Amygdala (tissue), 56 donors: ENCODE data around the gene ATXN1.

Source experiments
- DNase-seq, 56 donors: peaks; one replicate each; lab custom pipeline; 2025; lab: John Stamatoyannopoulos, UW

The ATXN1 gene

DNA sequence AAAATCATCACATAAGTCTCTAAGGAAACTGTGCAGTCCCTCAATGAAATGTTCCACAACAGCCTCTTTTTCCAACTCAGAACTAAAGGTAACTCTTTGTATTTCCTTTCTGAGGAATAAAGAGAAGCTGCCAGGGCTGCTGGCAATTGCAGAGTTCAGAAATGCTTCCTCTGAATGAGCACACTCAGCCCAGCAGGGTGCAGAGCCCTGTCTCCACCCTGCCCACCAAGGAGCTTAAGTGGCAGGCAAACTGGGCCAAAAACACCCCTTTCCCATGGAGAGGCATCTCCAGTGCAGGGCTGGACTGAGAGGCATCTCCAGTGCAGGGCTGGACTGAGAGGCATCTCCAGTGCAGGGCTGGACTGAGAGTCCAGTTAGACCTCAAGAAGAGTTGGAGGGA is 267.5 kb downstream of the ATXN1 start:
- DNase-seq = no peak

DNA sequence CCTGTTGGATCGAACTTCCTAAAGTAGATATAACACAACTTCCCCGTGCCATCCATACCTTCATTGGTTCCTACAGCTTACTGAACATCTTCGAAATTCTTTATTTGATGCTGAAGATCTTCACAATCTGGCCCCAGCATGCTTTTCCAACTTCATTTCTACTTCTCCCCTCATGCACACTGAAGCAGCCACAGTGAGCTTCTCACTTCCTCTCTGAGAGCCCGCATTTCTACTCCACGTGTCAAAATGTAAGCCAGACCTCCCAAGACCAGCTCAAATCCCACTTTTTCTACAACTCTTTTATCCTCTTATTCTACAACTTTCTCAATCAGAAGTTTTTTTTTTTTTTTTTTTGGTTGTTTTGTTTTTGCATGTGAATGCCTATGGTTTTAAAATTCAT is 268.1 kb downstream of the ATXN1 start:
- no peak for DNase-seq

DNA sequence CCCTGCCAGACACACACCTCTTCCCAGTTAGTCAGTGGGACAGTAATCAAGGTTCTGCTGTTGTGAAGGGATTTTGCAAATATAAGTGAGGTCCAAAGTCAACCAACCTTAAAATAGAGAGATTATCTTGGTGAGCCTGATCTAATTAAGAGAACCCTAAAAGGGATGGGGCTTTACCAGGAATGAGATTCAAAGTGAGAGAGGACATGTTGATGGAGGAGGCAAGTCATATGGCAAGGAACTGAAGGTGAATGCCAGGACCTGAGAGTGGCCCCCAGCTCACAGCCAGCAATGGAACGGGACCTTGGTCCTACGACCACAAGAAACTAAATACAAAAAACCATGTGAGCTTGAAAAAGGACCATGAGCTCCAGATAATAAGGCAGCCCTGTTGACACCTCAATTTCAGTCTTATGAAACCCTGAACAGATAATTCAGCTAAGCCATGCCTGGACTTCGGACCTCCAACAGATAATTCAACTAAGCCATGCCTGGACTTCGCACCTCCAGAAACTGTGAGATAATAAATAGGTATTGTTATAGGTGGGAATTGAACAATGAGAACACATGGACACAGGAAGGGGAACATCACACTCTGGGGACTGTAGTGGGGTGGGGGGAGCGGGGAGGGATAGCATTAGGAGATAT is 269.5 kb downstream of the ATXN1 start:
- DNase-seq = no peak

DNA sequence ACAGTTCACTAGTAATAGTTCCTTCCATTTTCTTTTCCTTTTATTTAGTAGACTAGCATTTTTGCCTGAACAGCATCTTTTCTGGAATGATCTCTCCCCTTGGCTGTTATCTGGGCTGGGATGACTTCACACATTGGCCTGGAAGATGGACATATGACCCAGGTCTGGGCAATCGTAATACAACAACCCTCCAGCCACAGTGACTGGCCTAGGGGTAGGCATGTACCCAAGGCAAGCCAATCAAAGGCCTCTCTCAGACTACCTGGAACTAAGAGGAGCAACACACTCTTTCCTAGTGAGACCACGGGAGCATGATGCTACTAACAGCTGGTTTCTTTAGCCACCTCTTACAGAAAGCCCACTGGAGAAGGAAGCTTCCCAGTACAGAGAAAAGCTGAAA is 270.6 kb downstream of the ATXN1 start:
- DNase-seq = no peak

DNA sequence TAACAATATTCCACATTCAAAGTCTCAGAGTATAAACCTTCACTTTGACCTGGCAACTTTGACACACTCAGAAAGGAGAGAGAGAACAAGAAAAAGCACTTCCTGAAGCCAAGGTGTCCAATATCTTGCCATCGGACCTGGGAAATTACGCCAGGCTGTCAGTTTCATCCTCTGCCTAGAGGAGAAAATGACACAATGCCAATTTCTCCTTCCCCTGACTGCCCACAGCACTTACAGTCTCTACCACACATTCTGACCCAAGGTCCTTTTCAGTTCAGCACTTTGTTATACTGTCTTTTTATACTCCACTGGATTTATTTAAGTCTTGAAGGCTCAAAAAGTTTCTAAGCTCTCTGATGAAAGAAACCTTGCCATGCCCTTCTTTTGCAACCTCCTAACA is 272.4 kb downstream of the ATXN1 start:
- no peak for DNase-seq

DNA sequence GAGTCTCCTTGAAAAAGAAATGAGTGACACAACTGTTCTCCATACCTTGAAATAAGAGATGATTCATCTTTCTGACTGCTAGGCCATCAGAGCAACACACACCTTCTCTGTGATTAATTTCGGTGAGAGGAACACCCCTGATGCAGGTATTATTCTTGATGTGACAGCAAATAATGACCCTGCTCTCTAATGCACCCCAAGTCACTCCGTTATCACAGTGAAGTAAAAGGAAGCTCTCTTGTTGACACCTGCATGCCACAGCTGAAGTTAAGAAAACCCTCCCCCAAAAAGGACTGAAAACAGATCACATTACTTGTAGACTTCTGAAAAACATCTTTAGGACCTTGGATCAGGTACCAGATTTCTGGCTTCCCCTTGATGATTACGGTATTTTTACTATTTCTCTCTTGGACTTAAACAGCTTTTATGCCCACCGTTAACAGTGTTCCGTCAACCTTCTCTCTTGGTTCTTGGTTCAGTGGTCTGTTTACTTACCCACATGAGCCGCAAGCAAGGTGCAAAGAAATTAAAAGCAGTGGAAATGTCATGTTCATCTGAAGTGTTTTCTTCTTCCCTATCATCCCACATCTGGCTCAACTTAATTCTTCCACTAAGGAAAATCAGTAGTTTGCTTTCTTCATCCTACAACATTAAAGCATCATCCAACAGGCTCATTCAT is 273.1 kb downstream of the ATXN1 start:
- no peak for DNase-seq

DNA sequence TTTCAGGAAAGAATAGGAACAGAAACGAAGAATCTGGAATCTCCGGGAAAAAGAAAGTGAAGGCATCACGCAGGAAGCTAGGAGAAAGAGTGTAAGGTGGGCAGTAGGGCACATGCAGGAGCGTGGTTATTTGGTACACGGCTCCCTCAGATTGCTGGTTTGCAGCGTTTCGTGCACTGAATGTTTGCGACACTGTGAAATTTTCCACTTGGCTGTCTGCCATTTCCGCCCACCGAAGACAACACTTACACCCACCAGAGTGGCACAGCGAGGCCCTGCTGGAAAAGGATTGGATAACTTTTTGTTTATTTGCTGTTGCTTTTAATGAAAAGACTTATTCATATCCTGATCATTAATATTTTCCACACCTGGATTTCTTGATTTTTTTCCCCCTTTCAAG is 274.6 kb downstream of the ATXN1 start:
- DNase-seq = peak in 19 of 56 donors; percentile 1 to 59 (median 16)

DNA sequence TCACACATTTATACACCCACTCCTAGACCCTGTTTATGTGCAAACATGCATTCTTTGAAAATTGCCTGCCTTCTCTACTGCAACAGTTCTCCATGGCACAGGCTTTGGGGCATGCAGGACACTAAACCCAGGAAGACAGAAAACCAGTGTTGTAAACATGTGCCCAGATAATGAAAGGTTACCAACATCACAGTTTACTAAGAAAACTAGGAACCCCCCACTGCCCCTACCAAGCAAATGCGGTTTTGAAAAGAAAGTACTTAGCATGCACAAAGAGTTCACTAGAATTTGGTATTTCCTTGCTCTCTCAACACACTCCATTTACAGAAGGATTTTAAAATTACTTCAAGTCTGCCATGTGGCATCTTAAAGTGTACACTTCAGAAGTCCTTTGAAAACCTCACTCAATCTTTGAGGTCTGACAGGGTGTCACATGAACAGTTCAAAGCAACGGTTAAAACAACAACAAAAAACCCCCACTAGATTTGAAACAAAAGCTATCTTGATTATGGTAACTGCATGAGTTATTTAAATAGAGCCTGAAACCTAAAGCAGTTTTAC is 277.9 kb downstream of the ATXN1 start:
- DNase-seq = no peak

DNA sequence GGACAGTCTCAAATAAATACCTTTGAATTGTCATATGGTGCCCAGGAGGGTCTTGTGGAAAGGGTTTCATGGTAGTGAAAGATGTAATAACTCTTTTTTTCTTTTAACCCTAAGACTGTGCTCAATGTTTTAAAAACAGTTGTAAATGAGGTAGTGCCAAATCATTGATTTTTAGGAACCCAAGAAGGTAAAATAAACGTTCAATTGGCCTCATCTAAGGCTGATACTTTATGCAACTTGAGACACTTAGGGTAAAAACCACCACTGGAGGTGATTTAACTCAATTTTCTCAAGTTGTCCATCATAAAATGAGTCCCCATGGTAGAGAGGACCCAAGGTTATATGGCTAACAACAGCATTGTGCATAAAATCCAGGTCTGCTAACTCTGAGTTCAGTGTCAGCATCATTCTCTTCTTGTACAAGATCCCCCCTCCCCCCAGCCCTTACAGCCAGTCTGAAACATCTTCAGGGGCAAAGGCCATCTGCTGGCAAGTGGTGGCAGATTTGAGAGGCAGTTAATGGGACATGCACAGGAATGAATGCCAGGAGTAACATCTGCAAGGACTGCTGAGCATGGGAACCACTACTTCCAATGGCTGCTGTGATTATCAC is 278.5 kb downstream of the ATXN1 start:
- DNase-seq = no peak

DNA sequence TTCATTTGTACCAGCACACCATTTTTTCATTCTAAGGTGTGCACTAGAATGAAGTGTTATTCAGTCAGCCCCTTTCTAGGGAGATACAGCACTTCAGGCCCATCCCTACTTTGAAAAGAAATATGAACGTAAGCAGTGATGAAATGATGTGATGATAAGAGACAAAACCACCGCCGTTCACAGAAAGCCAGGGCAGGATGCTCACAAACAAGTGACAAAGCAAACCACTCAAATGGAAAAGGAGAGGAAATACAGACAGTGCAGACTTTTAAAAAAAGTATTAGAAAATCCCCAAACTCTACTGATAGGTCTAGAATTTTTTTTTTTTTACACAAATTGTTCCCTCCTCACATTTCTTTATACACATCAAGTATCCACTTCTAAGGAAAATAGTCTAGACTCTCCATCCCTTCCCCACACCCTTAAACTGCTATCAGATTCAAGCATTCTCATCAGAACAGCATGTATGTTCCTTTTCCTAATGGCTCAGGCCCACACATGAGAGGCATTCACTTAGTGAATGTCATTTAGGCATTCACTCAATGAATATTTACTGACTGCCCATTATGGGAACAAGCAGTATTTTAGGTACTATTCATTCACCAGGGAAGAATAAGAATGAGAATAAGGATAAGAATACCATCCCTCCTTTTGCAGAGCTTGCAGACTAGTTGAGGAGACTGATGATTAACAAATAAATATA is 279.4 kb downstream of the ATXN1 start:
- DNase-seq = no peak

DNA sequence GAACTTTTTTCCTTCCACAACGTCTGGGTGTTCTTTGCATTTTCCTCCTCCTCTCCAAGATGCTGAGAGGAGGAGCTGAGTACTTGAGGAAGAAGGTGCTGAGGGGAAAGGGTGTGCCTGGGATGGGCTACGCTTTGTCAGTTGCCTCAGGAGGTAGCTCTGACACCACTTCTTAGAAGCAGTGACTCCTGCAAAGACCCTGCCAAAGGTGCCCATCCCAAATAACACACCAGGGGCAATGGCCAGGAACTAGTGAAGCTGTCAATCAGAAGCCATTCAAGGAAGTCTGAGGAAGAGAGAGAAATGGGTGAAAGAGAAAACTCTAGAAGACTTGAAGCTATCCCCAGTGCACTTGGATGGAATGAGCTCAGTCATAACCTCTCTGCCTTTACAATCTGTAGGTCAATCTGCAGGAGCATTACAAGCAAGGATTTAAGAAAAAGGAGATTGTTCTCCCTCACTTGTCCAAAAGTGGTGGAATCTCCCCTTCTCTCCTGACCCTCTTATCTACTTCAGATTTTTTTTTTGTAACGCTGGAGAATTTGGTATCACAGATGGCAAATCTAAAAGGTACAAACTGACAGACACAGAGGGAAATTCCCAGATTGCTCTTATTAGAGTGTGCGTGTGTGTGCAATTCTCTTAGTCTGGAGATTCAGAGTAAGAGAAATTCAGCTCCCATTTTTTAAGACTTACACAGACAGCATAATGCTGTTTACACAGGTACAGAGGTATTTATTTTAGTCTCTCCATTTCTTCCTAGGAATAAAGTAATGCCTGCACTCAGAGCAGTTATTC is 280.3 kb downstream of the ATXN1 start:
- DNase-seq = no peak

DNA sequence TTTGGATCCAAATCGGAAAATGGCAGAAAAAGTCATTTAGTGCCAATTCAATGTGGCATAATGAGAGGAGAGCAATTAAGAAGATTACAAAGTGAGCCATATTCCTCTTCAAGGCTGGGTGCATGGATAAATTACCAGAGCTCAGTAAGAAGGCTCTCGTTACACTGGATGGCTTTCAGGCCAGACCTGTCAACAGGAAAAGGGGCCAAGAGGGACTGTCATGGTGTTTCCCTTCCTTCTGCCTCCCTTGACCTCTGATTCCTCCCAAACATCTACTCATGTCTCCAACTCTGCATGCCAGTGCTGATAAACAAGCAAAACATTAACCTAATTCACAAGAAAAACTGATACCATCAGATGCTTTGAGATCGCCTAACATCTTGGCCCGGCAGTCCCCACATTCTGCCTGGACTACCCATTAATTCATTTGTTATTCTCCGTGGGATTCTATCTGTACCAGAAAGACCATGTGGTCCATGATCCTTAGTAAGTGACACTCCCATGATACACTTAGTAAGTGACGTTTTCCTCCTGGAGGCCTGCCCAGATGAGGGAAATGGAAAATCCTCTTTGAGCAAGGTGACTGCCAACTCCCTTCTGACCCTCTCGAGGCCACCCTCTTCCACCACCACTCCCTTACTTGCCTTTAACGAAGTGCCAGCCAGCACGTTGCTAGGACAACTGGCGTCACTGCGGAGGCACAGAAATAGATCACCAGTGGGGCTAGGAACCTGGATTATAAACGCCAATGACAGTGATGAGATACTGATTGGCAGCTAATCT is 283.7 kb downstream of the ATXN1 start:
- DNase-seq = peak in 1 of 56 donors; percentile 5

DNA sequence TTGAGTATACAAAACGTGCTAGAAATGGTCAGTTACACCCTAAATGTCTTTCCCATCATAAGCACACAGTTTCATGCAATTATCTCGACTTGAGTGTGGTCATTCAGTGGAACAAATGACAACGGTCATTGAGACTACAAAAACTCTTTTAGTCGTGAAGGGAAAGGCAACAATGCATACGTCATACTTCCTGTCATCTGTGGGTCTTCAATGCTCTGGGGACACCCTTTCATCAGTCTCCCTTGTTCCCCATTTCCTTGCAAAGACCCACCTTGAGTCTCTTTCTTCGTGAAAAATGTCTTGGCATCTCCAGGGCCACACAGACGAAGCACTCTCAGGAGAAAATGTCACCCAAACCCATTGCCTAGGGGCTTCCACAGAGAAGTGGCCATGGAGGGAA is 284.4 kb downstream of the ATXN1 start:
- no peak for DNase-seq

DNA sequence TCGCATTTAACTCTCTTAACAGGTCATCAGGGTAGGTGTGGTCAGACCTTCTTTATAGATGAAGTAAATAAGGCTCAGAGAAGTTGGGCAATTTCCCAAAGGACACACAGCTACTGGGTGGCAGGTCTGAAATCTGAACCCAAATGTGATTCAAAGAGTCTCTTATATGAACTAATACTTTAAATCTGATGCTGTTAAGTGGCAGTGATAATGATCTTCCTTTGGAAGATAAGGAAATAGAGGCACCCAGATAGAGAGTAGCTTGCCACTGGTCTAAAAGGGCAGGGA is 285.8 kb downstream of the ATXN1 start:
- DNase-seq = no peak

DNA sequence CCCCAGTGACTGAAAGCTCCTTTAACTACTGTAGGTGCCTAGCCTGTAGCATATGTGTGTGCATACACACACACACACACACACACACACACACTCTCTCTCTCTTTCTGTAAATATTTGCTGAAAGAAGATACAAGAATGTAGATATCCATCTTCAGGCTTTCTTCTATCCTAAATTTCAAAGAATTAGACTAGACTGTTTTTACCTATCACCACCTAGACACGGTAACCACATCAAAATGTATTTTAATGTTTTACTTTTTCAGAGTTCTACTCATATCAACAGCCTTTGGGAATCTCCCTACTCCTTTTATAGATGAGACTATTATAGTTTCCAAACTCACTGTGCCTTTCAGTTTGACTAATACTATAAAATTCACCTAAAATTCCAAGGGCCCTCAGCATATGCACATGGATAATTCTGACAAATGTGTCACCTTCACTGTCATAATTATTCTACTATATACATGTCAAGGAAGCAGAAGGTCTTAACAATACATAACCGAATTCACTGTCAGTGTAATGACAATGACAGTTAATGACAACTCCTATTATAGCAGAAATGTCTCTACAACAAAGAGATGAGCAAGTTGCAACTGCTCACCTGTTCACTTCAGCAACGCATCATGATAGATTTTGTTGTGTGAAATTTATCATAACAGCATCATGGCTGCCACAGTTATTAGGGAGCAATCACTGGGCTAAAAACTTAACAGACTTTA is 286.3 kb downstream of the ATXN1 start:
- DNase-seq = no peak

DNA sequence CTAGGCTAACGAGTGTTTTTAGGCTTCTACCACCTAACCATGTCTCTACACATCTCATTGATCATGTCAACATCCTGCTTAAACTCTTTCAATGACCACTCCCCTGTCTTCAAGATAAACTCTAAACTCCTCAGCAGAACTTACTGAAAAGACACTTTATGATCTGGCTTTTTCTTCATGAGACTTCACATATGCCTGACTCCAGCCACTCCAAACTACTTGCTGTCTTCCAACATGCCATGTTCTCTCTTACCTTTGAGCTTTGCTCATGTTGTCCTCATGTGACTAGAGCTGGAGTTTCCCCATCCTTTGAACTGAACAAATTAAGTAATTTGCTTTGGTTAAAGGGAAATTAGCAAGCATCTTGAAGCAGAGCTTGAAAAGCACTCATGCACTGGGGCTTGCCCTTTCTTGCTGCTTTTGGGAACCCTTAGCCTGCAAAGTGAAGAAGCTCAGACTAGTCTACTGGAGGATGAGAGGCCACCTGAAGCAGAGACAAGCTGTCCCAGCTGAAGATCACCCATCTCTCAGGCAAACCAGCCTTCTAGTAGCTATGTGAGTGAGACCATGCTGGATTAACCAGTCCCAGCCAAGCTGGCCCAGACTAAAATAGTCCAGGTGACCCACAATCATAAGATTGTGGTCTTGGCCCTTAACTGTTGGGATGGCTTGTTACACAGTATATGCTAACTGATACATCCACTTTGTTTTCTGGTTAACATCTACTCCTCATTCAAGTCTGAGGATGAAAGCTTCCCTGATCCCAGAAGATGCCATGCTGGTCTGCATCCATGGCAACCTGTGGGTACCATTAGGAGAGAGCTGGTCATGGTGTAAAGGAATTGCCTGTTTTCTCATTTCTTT is 287.1 kb downstream of the ATXN1 start:
- no peak for DNase-seq

DNA sequence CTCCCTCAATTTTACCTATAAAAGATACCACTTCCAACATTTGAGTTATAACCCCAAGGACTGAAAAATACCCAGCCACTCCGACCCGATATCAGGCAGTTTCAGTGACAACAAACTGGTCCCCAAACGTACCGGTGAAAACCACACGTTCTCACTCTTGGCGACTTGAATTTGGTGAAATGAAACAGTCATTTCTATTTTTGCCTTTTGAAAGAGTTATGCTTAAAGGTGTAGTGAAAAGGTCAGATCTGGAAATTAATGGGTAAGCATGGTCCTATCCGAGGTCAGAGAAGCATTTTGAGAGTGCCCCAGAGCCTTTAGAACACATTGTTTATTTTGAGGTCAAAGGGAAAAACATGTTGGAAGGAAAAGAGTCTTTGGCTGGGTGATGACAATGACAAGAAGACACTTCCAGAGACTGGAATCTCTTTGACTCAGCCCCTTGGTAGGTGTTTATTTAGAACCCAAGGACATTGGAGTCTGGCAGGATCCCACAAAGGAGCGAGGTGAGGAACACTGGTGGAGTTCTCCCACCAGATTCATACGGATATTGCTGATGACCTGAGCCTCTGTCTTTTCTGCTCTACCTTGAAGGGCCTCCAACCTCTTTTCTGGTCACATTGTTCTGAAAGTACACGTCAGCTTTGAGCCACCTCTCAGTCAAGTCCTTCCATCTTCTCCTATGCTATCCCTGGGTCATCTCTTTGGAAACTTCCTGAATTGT is 287.9 kb downstream of the ATXN1 start:
- no peak for DNase-seq
